Measurements from ENCODE around the gene AP3B1. TPM values are rescaled to one million over a fixed set of nuclear protein-coding genes. Genes with fewer than 3 reads are reported as not detected.

Gene AP3B1
- polyA plus RNA-seq, 3 donors, result 20.3 to 39.8 (median 24.9) TPM

GRCh38 chr5:78242001-78242400, 52.5 kb downstream of the AP3B1 start:
- H3K27ac Mint-ChIP-seq, result peak overlapping the region in 1 of 7 donors; percentile 77
- no peaks in the 10 kb centered on the region for H3K9me3 ChIP-seq (replicated peaks in 1 of 2; ENCODE audit: control insufficient read depth in 1 of 2, insufficient read depth in 1 of 2, low read length in 2 of 2)
- no peaks in the 10 kb centered on the region for H3K4me1 Mint-ChIP-seq
- peaks cover 65% of the 10 kb centered on the region for H4K20me1 ChIP-seq (ENCODE audit: insufficient read depth, low read length)
- no peak overlapping the region for H3K9ac ChIP-seq (ENCODE audit: insufficient read depth, low read length, poor library complexity, severe bottlenecking)
- no peak overlapping the region for H3K4me3 Mint-ChIP-seq
- H3K4me1 ChIP-seq (ENCODE audit: control insufficient read depth in 1 of 2, insufficient read depth in 2 of 2, low read length in 2 of 2), result no peaks in the 10 kb centered on the region
- no peak overlapping the region for H2AFZ ChIP-seq (ENCODE audit: insufficient read depth, low read depth, low read length, poor library complexity, severe bottlenecking)
- no peak for DNase-seq
- no peaks in the 10 kb centered on the region for H3K27me3 ChIP-seq (ENCODE audit: control insufficient read depth in 2 of 2, insufficient read depth in 2 of 2, low read length in 2 of 2)
- H3K27me3 Mint-ChIP-seq (ENCODE audit: low read depth in 3 of 3), result no peaks in the 10 kb centered on the region
- peaks cover 25 to 40% of the 10 kb centered on the region in 2 donors for H3K36me3 Mint-ChIP-seq
- H3K4me3 ChIP-seq (replicated peaks in 1 of 3; ENCODE audit: low read depth in 2 of 3, low read length in 3 of 3), result no peak overlapping the region
- intact Hi-C loops (cut with micrococcal nuclease), result no loop called here
- H3K27ac ChIP-seq (ENCODE audit: low read depth in 1 of 2, low read length in 2 of 2), result no peak overlapping the region
- no peak overlapping the region for H3K4me2 ChIP-seq (replicated peaks; ENCODE audit: extremely low read depth, low read length, poor library complexity, severe bottlenecking)
- no peak for TF ChIP-seq CTCF (IDR thresholded peaks at IDR 0.05)
- peaks cover 19 to 37% of the 10 kb centered on the region in 2 donors for H3K36me3 ChIP-seq (replicated peaks in 1 of 2; ENCODE audit: control insufficient read depth in 1 of 2, insufficient read depth in 2 of 2, low read length in 2 of 2)
- 100% methylated on average over 1 of the region's 1 CpG for WGBS (ENCODE audit: insufficient coverage)
- peaks cover 42% of the 10 kb centered on the region for H3K79me2 ChIP-seq (ENCODE audit: insufficient read depth, low read length)
- H3K9me3 Mint-ChIP-seq, result peaks cover 0 to 5% (median 0%) of the 10 kb centered on the region in 7 donors

GRCh38 chr5:78237911-78238310, 56.6 kb downstream of the AP3B1 start:
- Histone ChIP-seq H3K27me3 (ENCODE audit: control insufficient read depth in 2 of 2, insufficient read depth in 2 of 2, low read length in 2 of 2) (no peaks in the 10 kb centered on the region), H3K4me1 (ENCODE audit: control insufficient read depth in 1 of 2, insufficient read depth in 2 of 2, low read length in 2 of 2) (no peaks in the 10 kb centered on the region), H3K4me3 (replicated peaks in 1 of 3; ENCODE audit: low read depth in 2 of 3, low read length in 3 of 3) (no peak overlapping the region), H3K9me3 (replicated peaks in 1 of 2; ENCODE audit: control insufficient read depth in 1 of 2, insufficient read depth in 1 of 2, low read length in 2 of 2) (no peaks in the 10 kb centered on the region), H3K4me2 (replicated peaks; ENCODE audit: extremely low read depth, low read length, poor library complexity, severe bottlenecking) (no peak overlapping the region), H3K27ac (ENCODE audit: low read depth in 1 of 2, low read length in 2 of 2) (peak overlapping the region in 1 of 2 donors; percentile 41), H3K9ac (ENCODE audit: insufficient read depth, low read length, poor library complexity, severe bottlenecking) (no peak overlapping the region), H3K36me3 (replicated peaks in 1 of 2; ENCODE audit: control insufficient read depth in 1 of 2, insufficient read depth in 2 of 2, low read length in 2 of 2) (peaks cover 19 to 38% of the 10 kb centered on the region in 2 donors), H3K79me2 (ENCODE audit: insufficient read depth, low read length) (peaks cover 47% of the 10 kb centered on the region), H4K20me1 (ENCODE audit: insufficient read depth, low read length) (peaks cover 65% of the 10 kb centered on the region), H2AFZ (ENCODE audit: insufficient read depth, low read depth, low read length, poor library complexity, severe bottlenecking) (no peak overlapping the region)
- H3K36me3 Mint-ChIP-seq, result peaks cover 21 to 32% of the 10 kb centered on the region in 2 donors
- no peaks in the 10 kb centered on the region for H3K27me3 Mint-ChIP-seq (ENCODE audit: low read depth in 3 of 3)
- H3K9me3 Mint-ChIP-seq, result peaks cover 0 to 9% (median 0%) of the 10 kb centered on the region in 7 donors
- H3K4me3 Mint-ChIP-seq, result no peak overlapping the region
- 100% methylated on average over 1 of the region's 3 CpGs for WGBS (ENCODE audit: insufficient coverage)
- intact Hi-C loops (cut with micrococcal nuclease), result no loop called here
- DNase-seq, result no peak
- no peak for TF ChIP-seq CTCF (IDR thresholded peaks at IDR 0.05)
- no peak overlapping the region for H3K27ac Mint-ChIP-seq
- peaks cover 5% of the 10 kb centered on the region for H3K4me1 Mint-ChIP-seq
